Activated CD4-positive, alpha-beta T cell treated with anti-CD3 and anti-CD28 coated beads, Interleukin-2, Interleukin-4, amounts not matched to agents 100 ng/mL and 50 ng/mL, durations not matched to agents 16 hours and 8 hours (primary cell): Measurements from ENCODE around the gene TMEM174.

Experiments used
- DNase-seq: peaks from one replicate; pipeline ENCODE4 v3.0.0-alpha.2; 2020; ENCODE audit warnings: low spot score

TMEM174 gene

GRCh38 chr5:73154208-73155006 is 18.6 kb upstream of the TMEM174 start:
- no peak for DNase-seq

GRCh38 chr5:73155271-73156222 is 17.4 kb upstream of the TMEM174 start:
- no peak for DNase-seq

GRCh38 chr5:73157414-73158303 is 15.3 kb upstream of the TMEM174 start:
- no peak for DNase-seq

GRCh38 chr5:73158313-73158712 is 14.7 kb upstream of the TMEM174 start:
- no peak for DNase-seq

GRCh38 chr5:73160239-73160671 is 12.7 kb upstream of the TMEM174 start:
- peak; percentile 89 for DNase-seq

GRCh38 chr5:73170522-73170921 is 2.5 kb upstream of the TMEM174 start:
- DNase-seq = peak; percentile 32

GRCh38 chr5:73171495-73171894 is 1.5 kb upstream of the TMEM174 start:
- DNase-seq = no peak

- DNase-seq = no peak
Observed at GRCh38 chr5:73174100-73174815, 1.3 kb downstream of the TMEM174 start.

- DNase-seq = no peak
Observed at GRCh38 chr5:73176250-73176649, 3.3 kb downstream of the TMEM174 start.

- no peak for DNase-seq
Observed at GRCh38 chr5:73178265-73178664, 5.3 kb downstream of the TMEM174 start.

- no peak for DNase-seq
Observed at GRCh38 chr5:73179730-73180129, 6.7 kb downstream of the TMEM174 start.

- DNase-seq = no peak
Observed at GRCh38 chr5:73180566-73180965, 7.6 kb downstream of the TMEM174 start.

- DNase-seq = no peak
Observed at GRCh38 chr5:73182307-73182706, 9.3 kb downstream of the TMEM174 start.

- DNase-seq = no peak
Observed at GRCh38 chr5:73183000-73183399, 10.0 kb downstream of the TMEM174 start.

GRCh38 chr5:73183481-73183891 is 10.5 kb downstream of the TMEM174 start:
- DNase-seq = no peak

GRCh38 chr5:73186976-73187375 is 14.0 kb downstream of the TMEM174 start:
- no peak for DNase-seq

GRCh38 chr5:73188764-73189531 is 16.0 kb downstream of the TMEM174 start:
- DNase-seq = no peak

- DNase-seq = no peak
Observed at GRCh38 chr5:73189871-73190376, 16.9 kb downstream of the TMEM174 start.

- DNase-seq = no peak
Observed at GRCh38 chr5:73192370-73192769, 19.4 kb downstream of the TMEM174 start.

- DNase-seq = no peak
Observed at GRCh38 chr5:73193592-73193991, 20.6 kb downstream of the TMEM174 start.
